C4-2B (cell line): ENCODE measurements around the gene GLTP.

Source experiments
- H3K27ac ChIP-seq: fragments of 450-650 bp; 2 replicates; pipeline ENCODE4 v1.5.1; 2017
- ZFX ChIP-seq: fragments of 450-650 bp; IDR thresholded peaks from 2 replicates; pipeline ENCODE4 v1.6.1; 2017
- TF ChIP-seq, protein P1 (sequence below): fragments of 450-650 bp; conservative IDR thresholded peaks from 2 replicates; pipeline ENCODE4 v1.5.1; 2017; ENCODE audit warnings: mild to moderate bottlenecking

The GLTP gene

DNA sequence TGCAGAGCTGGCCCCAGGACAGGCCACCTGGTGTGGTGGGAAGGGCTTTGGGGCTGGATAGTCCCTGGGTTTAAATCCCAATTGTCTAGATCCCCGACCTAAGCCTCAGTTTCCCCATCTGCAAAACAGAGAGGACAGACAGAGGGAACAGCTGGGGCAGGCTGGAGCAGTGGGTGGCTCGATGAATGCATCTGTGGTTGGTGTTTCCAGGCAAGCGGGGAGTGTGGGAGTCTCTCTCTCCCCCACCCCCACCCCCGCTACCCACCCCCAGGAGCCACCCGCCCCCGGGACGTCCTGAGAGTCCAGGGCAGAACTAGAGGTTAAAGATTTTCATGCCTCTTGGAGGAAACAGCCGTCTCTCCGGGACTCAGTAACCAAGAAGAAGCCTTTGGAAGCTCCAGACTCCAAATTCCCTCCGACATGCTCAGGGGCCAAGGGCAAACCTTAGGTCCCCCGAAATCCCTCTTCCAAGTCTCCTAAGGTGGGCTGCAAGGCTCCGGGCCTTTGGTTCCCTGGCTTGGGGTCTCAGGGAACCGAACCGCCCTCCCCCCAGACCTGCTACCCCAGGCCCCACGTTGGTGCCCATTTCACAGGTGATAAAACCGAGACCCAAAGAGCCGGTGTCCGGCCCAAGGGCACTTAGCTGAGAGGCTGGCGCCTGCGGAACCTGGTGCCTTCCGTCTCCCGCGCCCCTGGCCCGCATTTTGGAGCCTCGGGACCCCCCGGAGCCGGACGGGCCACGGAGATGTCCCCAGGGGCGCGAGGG is 47.6 kb downstream of the GLTP start:
- TF ChIP-seq, protein P1, sequence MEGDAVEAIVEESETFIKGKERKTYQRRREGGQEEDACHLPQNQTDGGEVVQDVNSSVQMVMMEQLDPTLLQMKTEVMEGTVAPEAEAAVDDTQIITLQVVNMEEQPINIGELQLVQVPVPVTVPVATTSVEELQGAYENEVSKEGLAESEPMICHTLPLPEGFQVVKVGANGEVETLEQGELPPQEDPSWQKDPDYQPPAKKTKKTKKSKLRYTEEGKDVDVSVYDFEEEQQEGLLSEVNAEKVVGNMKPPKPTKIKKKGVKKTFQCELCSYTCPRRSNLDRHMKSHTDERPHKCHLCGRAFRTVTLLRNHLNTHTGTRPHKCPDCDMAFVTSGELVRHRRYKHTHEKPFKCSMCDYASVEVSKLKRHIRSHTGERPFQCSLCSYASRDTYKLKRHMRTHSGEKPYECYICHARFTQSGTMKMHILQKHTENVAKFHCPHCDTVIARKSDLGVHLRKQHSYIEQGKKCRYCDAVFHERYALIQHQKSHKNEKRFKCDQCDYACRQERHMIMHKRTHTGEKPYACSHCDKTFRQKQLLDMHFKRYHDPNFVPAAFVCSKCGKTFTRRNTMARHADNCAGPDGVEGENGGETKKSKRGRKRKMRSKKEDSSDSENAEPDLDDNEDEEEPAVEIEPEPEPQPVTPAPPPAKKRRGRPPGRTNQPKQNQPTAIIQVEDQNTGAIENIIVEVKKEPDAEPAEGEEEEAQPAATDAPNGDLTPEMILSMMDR, result no peak
- TF ChIP-seq ZFX, result no peak
- no peak overlapping the region for H3K27ac ChIP-seq

GRCh38 chr12:109831929-109832328 is 48.4 kb downstream of the GLTP start:
- H3K27ac ChIP-seq, result no peak overlapping the region
- no peak for TF ChIP-seq ZFX
- TF ChIP-seq, protein P1, result no peak

DNA sequence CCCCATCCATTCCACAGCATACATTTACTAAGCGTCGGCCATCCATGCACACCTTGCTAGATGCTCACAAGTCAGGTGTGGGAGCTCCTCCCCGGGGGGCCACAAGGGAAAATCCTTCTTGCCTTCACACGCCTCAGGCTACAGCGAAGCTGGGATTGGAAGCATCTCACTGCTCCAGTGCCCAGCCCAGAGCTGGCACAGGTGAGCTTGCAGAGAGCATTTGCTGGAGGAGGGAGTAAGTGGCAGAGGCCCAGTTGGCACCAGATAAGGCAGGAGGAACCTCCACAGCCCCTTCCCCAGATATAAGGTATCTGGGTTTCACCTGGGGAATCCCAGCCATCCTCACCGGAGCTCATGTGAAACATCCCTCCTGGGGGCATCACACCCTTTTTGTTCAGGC is 49.0 kb downstream of the GLTP start:
- no peak for TF ChIP-seq ZFX
- H3K27ac ChIP-seq, result no peak overlapping the region

GRCh38 chr12:109830718-109831117 is 49.6 kb downstream of the GLTP start:
- no peak overlapping the region for H3K27ac ChIP-seq
- TF ChIP-seq, protein P1, result no peak
- no peak for TF ChIP-seq ZFX

DNA sequence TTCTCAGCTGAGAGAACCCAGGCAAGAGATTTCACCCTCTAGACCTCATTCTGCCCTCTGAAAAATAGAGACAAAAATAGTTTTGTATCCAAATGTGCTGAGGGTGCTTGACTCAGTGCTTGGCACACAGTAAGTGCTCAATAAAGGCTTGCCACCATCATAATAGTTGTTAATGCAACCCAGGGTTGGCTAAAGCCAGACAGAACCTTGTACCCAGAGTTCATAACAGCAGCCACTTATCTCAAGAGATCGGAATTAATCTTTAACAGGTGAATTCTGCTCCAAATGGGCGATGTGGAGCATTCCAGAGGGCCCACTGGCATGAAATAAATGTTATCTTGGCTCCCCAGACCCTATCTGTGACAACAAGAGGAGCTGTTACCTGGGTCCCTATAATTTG is 50.1 kb downstream of the GLTP start:
- no peak for TF ChIP-seq ZFX
- TF ChIP-seq, protein P1, result no peak
- no peak overlapping the region for H3K27ac ChIP-seq

DNA sequence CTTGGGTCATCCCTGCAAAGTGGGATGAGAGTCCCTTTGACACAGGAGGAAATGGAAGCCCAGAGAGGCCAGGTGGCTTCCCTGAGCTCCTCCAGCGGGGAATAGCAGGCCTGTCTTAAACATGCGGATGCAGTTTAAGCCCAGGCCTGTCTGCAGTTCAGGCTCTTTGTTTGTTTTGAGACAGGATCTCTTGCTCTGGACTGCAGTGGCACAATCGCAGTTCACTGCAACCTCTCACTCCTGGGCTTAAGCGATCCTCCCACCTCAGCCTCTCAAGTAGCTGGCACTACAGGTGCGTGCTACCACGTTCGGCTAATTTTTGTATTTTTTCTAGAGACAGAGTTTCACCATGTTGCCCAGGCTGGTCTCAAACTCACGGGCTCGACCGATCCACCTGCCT is 50.7 kb downstream of the GLTP start:
- no peak overlapping the region for H3K27ac ChIP-seq
- TF ChIP-seq ZFX, result no peak
- TF ChIP-seq, protein P1, result no peak

DNA sequence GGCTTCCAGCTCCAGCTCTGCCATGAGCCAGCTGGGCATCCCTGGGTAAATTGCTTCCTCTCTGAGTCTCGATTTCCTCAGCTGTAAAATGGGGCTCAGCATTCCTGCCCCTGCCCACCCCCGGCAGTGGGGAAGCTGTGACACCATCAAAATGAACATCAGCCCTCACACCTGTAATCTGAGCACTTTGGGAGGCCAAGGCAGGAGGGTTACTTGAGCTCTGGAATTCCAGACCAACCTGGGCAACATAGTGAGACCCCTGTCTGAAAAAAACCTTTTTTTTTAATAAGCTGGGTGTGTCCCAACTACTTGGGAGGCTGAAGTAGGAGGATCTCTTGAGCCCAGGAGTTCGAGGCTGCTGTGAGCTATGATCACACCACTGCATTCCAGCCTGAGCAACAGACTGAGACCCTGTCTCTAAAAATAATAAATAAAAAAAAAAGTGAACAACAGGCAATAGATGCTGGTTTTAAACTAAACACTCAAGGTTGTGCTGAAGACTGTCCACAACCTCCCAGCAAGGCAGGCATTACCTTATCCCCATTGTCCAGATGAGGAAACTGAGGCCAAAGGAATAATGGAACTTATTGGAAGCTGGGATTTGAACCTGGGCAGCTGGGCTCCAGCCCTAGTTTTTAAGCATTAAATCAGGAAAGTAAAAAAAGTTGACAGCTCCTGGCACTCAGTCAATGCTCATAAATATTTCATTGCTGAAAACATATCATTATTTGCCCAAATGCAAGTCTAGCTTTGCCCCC is 51.4 kb downstream of the GLTP start:
- no peak overlapping the region for H3K27ac ChIP-seq
- TF ChIP-seq ZFX, result no peak
- TF ChIP-seq, protein P1, result no peak
